ENCODE measurements around the gene NEK6. TPM values are rescaled to one million over a fixed set of nuclear protein-coding genes. Genes with fewer than 3 reads are reported as not detected.

NEK6 gene
- total and polyA plus RNA-seq, 4 donors = 19.0 to 86.2 (median 53.1) TPM

- ATAC-seq (ENCODE audit: insufficient read depth, low FRiP score) = no peak
- Histone ChIP-seq H3K27ac (ENCODE audit: low read depth in 1 of 2, low read length in 1 of 2) (peak overlapping the region in 1 of 2 donors; percentile 82), H3K9me3 (ENCODE audit: control insufficient read depth in 4 of 4, insufficient read depth in 3 of 4, low read length in 3 of 4) (no peaks in the 10 kb centered on the region), H3K36me3 (ENCODE audit: control insufficient read depth in 4 of 4, insufficient read depth in 4 of 4, low read length in 4 of 4) (no peaks in the 10 kb centered on the region), H3K4me1 (ENCODE audit: control insufficient read depth in 5 of 5, insufficient read depth in 5 of 5, low read length in 5 of 5) (peaks cover 0 to 32% (median 10%) of the 10 kb centered on the region in 5 donors), H3K4me3 (no peak overlapping the region), H3K27me3 (ENCODE audit: control insufficient read depth in 3 of 3, insufficient read depth in 3 of 3, low read length in 2 of 3) (no peaks in the 10 kb centered on the region), H3K9ac (ENCODE audit: insufficient read depth in 1 of 2, low read length in 2 of 2) (no peak overlapping the region)
- no peak for DNase-seq
- WGBS, 2 donors = 93 to 94% methylated on average over 15 of the region's 15 CpGs
- TF ChIP-seq CTCF (IDR thresholded peaks at IDR 0.05; ENCODE audit: control extremely low read depth, extremely low read depth) = no peak
These were observed 41.8 kb upstream of the NEK6 start for GRCh38 chr9:124215956-124216355.

GRCh38 chr9:124216474-124217176 is 41.1 kb upstream of the NEK6 start:
- peak; percentile 14 for ATAC-seq (ENCODE audit: insufficient read depth, low FRiP score)
- H3K4me1 ChIP-seq (ENCODE audit: control insufficient read depth in 5 of 5, insufficient read depth in 5 of 5, low read length in 5 of 5) = peaks cover 0 to 35% (median 13%) of the 10 kb centered on the region in 5 donors

GRCh38 chr9:124217836-124218437 is 39.8 kb upstream of the NEK6 start:
- Histone ChIP-seq H3K36me3 (ENCODE audit: control insufficient read depth in 4 of 4, insufficient read depth in 4 of 4, low read length in 4 of 4) (no peaks in the 10 kb centered on the region), H3K27me3 (ENCODE audit: control insufficient read depth in 3 of 3, insufficient read depth in 3 of 3, low read length in 2 of 3) (no peaks in the 10 kb centered on the region), H3K27ac (ENCODE audit: low read depth in 1 of 2, low read length in 1 of 2) (peak overlapping the region in 1 of 2 donors; percentile 17), H3K4me3 (no peak overlapping the region), H3K4me1 (ENCODE audit: control insufficient read depth in 5 of 5, insufficient read depth in 5 of 5, low read length in 5 of 5) (peaks cover 0 to 40% (median 13%) of the 10 kb centered on the region in 5 donors), H3K9ac (ENCODE audit: insufficient read depth in 1 of 2, low read length in 2 of 2) (no peak overlapping the region), H3K9me3 (ENCODE audit: control insufficient read depth in 4 of 4, insufficient read depth in 3 of 4, low read length in 3 of 4) (no peaks in the 10 kb centered on the region)
- 51 to 63% methylated on average over 8 of the region's 8 CpGs for WGBS, 2 donors
- DNase-seq (no peak), ATAC-seq (ENCODE audit: insufficient read depth, low FRiP score) (no peak)
- TF ChIP-seq CTCF (IDR thresholded peaks at IDR 0.05; ENCODE audit: control extremely low read depth, extremely low read depth) = no peak

More at GRCh38 chr9:124216474-124217176, 41.1 kb upstream of the NEK6 start:
- Histone ChIP-seq H3K36me3 (ENCODE audit: control insufficient read depth in 4 of 4, insufficient read depth in 4 of 4, low read length in 4 of 4) (no peaks in the 10 kb centered on the region), H3K27ac (ENCODE audit: low read depth in 1 of 2, low read length in 1 of 2) (peak overlapping the region in 1 of 2 donors; percentile 82), H3K27me3 (ENCODE audit: control insufficient read depth in 3 of 3, insufficient read depth in 3 of 3, low read length in 2 of 3) (no peaks in the 10 kb centered on the region), H3K4me3 (no peak overlapping the region), H3K9ac (ENCODE audit: insufficient read depth in 1 of 2, low read length in 2 of 2) (no peak overlapping the region), H3K9me3 (ENCODE audit: control insufficient read depth in 4 of 4, insufficient read depth in 3 of 4, low read length in 3 of 4) (no peaks in the 10 kb centered on the region)
- no peak for TF ChIP-seq CTCF (IDR thresholded peaks at IDR 0.05; ENCODE audit: control extremely low read depth, extremely low read depth)
- 25 to 48% methylated on average over 9 of the region's 9 CpGs for WGBS, 2 donors
- DNase-seq = peak in 1 of 3 donors; percentile 27
